Spleen (tissue), 11 donors: ENCODE results near the gene HOXD11. TPM values are rescaled to one million over a fixed set of nuclear protein-coding genes. Genes with fewer than 3 reads are reported as not detected.

Source experiments
- DNase-seq: peaks from one replicate; pipeline ENCODE4 v3.0.0-alpha.2; 2020
- H3K27ac ChIP-seq, 8 donors: fragments of 200-600 bp; sonication (generic) in 7 of 8; 1 replicate in 4 of 8; 2 replicates in 4 of 8; pipeline versions ENCODE4 v1.5.0 to v1.8.0; 2016 to 2021; ENCODE audit warnings: inconsistent platforms in 4 of 8, mild to moderate bottlenecking in 4 of 8, moderate library complexity in 1 of 8
- H3K27me3 ChIP-seq, 7 donors: fragments of 200-600 bp; sonication (generic) in 6 of 7; replicated peaks in 1 of 7; 1 replicate in 4 of 7; 2 replicates in 3 of 7; pipeline versions ENCODE4 v1.5.0 to v1.8.0; 2016 to 2021; ENCODE audit warnings: inconsistent platforms in 3 of 7, mild to moderate bottlenecking in 1 of 7
- H3K36me3 ChIP-seq, 6 donors: fragments of 200-600 bp; sonication (generic) in 5 of 6; 1 replicate in 4 of 6; 2 replicates in 2 of 6; pipeline versions ENCODE4 v1.5.0 to v1.8.0; 2016 to 2021; ENCODE audit warnings: inconsistent platforms in 2 of 6
- H3K4me1 ChIP-seq, 6 donors: fragments of 200-600 bp; sonication (generic) in 5 of 6; 1 replicate in 3 of 6; 2 replicates in 3 of 6; pipeline versions ENCODE4 v1.5.0 to v1.8.0; 2016 to 2021; ENCODE audit warnings: inconsistent platforms in 3 of 6
- H3K4me3 ChIP-seq, 8 donors: fragments of 200-600 bp; sonication (generic) in 7 of 8; 1 replicate in 4 of 8; 2 replicates in 4 of 8; pipeline versions ENCODE4 v1.5.0 to v1.8.0; 2016 to 2021; ENCODE audit warnings: inconsistent platforms in 4 of 8, mild to moderate bottlenecking in 4 of 8, moderate library complexity in 2 of 8
- H3K9me3 ChIP-seq, 8 donors: fragments of 200-600 bp; sonication (generic) in 7 of 8; 1 replicate in 4 of 8; 2 replicates in 4 of 8; pipeline versions ENCODE4 v1.5.0 to v1.8.0; 2016 to 2021; ENCODE audit warnings: inconsistent platforms in 4 of 8
- CTCF ChIP-seq, 11 experiments: fragments of 200-600 bp in 7 of 11; fragments of 450-650 bp in 4 of 11; sonication (generic) in 4 of 11; IDR thresholded peaks in 8 of 11; conservative IDR thresholded peaks in 3 of 11; 1 replicate in 7 of 11; 2 replicates in 4 of 11; pipeline versions ENCODE4 v1.4.0 to v1.8.0; 2016 to 2021; ENCODE audit warnings: antibody characterized with exemption in 11 of 11, inconsistent platforms in 4 of 11, mild to moderate bottlenecking in 1 of 11
- POLR2A ChIP-seq, 3 donors: fragments of 450-650 bp; IDR thresholded peaks; one replicate each; pipeline ENCODE4 v1.5.1; 2017; ENCODE audit warnings: antibody characterized with exemption in 3 of 3, mild to moderate bottlenecking in 1 of 3
- POLR2AphosphoS5 ChIP-seq, 3 donors: sonication (generic); formaldehyde crosslinking; IDR thresholded peaks; one replicate each; pipeline ENCODE4 v1.5.1; 2017; ENCODE audit warnings: antibody characterized with exemption in 3 of 3
- WGBS, 5 donors: extraction: QIAGEN DNeasy Blood & Tissue Kit in 3 of 5; methylation state at CpG; one replicate each; pipeline versions ENCODE4 v1.1.5 to v1.1.7; 2013 to 2018; 5-methylcytosine and 5-hydroxymethylcytosine counted together
- intact Hi-C: fragments of 100-400 bp; cut with DNase I; formaldehyde crosslinking; loops from one replicate; pipeline ENCODE4 v1.15.0; 2023; ENCODE audit warnings: low total_unique reads
- polyA plus RNA-seq, 3 donors: library from polyadenylated mRNA; stranded (reverse); fragments of 200-250 nt; gene quantifications; one replicate each; pipeline ENCODE4 v1.2.1, GENCODE V29; 2013
- total RNA-seq, 7 donors: library from RNA; depleted of rRNA in 3 of 7; stranded (reverse); fragments of >200 nt in 3 of 7; fragmentation: NEBNext Ultra II Directional in 4 of 7; extraction: Animal tissue kit (Norgen Biotek cat#: 25700) in 4 of 7; gene quantifications; one replicate each; pipeline versions ENCODE4 v1.1.0 to v1.2.1, GENCODE V29; 2016 to 2021
- donor health status: healthy with polysubstance abuse.
- donor health status: DM: no; HTN: no; CAD: no; lungs with moderate emphysema.
- donor health status: DM: no; HTN: no; CAD: no.
- donor health status: Bipolar disorder and iron deficiency.
- donor health status: healthy.
- donor health status: DM: no; HTN: no; CAD: no.
- donor health status: DM: yes; HTN: yes; CAD: no.

HOXD11 gene
- total and polyA plus RNA-seq, 10 donors = not detected

DNA sequence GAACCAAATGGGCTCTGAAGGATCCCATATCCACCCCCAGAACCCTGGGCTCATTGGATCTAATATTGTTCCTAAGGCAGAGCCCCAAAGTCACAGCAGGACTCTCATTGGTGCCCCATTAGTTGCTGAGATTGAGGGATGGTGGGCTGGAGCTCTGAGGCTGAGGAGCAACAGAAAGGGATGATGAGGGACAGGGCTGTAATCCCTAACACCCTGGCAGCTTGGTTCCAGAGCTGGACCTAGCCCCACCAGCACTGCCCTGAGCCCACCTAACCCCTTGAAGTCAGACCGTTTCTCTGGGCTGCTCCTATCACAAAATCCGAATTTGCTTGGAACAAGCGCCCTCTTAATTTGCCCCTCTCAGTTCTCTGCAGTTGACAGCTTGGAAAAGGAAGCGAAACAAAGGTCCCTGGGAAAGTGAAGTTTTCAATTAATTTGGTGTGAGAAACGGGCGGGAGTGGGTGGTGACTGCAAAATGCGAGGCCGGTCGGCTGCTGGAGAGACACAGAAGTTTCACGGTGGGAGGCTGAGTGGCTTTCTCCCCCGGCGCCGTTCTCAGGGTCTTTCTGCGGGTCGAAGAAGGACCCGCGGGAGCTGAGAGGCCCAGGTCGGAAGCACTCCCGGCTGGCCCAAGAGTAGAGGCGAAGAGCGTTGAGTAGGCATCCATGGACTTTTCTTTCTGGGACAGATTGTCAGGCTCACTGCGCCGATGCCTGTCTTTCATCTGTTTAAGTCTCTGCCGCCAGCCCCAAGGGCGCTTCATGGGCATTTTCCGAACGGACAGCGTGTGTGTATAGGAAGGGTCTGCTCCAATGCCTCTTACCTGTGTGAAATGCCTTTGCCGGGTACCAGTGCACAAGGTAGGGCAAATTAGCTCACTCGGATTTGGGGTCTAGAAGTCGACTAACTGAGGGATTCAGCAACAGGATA is 15.5 kb upstream of the HOXD11 start:
- Histone ChIP-seq H3K27ac (no peak overlapping the region), H3K4me1 (peaks cover 13 to 43% (median 32%) of the 10 kb centered on the region in 6 donors), H3K36me3 (no peaks in the 10 kb centered on the region), H3K9me3 (no peaks in the 10 kb centered on the region), H3K4me3 (peak overlapping the region in 1 of 8 donors; percentile 33), H3K27me3 (peaks cover 27 to 100% (median 100%) of the 10 kb centered on the region in 7 donors)
- DNase-seq = no peak
- intact Hi-C loops = no loop called here
- TF ChIP-seq CTCF (IDR thresholded peaks at IDR 0.05 in 8 of 11, conservative IDR thresholded peaks at IDR 0.05 in 3 of 11) (no peak), POLR2AphosphoS5 (IDR thresholded peaks at IDR 0.05) (no peak), POLR2A (IDR thresholded peaks at IDR 0.05) (no peak)
- 6 to 12% (median 7%) methylated on average over 31 of the region's 31 CpGs for WGBS, 5 donors

DNA sequence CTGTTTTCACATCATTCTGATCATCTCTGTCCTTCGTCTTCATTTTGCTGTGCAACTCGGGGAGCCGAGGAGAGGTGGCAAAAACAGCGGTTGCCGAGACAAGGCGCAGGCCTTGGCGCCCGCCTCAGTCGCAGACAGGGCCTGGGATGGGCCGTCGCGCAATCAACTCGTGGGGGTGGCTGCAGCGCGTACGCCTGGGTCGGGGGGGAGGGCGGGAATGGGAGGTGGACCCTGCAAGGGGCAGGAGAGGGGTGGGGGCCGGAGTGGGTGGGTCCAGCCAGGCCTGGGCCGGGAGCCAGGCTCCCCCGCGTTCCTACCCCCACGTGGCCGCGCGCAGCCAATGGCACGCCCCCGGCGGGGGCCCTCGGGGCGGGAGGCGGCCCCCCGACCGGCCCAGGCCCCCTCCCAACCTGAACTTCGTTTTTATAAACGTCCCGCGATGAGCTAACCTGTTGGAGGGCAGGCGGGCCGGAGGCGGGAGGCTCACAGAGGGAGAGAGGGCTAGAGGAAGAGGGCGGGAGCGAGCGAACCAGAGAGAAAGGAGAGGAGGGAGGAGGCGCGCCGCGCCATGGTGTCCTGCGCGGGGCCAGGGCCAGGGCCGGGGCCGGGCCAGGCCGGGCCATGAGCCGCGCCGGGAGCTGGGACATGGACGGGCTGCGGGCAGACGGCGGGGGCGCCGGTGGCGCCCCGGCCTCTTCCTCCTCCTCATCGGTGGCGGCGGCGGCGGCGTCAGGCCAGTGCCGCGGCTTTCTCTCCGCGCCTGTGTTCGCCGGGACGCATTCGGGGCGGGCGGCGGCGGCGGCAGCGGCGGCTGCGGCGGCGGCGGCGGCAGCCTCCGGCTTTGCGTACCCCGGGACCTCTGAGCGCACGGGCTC is 14.6 kb upstream of the HOXD11 start, which contains the start of gene HOXD13:
Gene HOXD13 (plus strand): TSS at position 452 of the 875 bp plus-strand sequence. CDS start 170 bp downstream, at position 622.
- no peaks in the 10 kb centered on the region for H3K36me3 ChIP-seq
- TF ChIP-seq POLR2AphosphoS5 (IDR thresholded peaks at IDR 0.05) = no peak
- TF ChIP-seq POLR2A (IDR thresholded peaks at IDR 0.05) = no peak
- TF ChIP-seq CTCF (IDR thresholded peaks at IDR 0.05 in 8 of 11, conservative IDR thresholded peaks at IDR 0.05 in 3 of 11) = no peak
- peaks cover 18 to 52% (median 41%) of the 10 kb centered on the region in 6 donors for H3K4me1 ChIP-seq
- 3 to 9% (median 4%) methylated on average over 21 to 95 of the region's 95 CpGs for WGBS, 5 donors
- DNase-seq = no peak
- H3K27ac ChIP-seq = no peak within 1 kb of the TSS
- intact Hi-C loops = no loop called here
- H3K4me3 ChIP-seq = peak within 1 kb of the TSS in 7 of 8 donors; percentile 2 to 60 (median 29)
- H3K27me3 ChIP-seq = peaks cover 27 to 100% (median 100%) of the 10 kb centered on the region in 7 donors
- H3K9me3 ChIP-seq = no peaks in the 10 kb centered on the region

DNA sequence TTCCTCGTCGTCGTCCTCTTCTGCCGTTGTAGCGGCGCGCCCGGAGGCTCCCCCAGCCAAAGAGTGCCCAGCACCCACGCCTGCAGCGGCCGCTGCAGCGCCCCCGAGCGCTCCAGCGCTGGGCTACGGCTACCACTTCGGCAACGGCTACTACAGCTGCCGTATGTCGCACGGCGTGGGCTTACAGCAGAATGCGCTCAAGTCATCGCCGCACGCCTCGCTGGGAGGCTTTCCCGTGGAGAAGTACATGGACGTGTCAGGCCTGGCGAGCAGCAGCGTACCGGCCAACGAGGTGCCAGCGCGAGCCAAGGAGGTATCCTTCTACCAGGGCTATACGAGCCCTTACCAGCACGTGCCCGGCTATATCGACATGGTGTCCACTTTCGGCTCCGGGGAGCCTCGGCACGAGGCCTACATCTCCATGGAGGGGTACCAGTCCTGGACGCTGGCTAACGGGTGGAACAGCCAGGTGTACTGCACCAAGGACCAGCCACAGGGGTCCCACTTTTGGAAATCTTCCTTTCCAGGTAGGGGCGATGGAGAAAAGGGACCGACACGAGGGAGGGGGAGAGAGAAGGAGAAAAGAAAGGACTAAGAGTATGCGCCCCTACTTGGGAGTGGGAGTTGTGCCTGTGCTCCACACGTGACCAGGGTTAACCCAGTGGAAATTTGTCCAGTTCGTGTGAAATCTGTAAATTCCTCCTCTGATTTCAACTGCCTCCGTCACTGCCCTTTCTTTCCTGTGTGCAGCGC is 13.8 kb upstream of the HOXD11 start:
- intact Hi-C loops = no loop called here
- Histone ChIP-seq H3K4me3 (peak overlapping the region in 7 of 8 donors; percentile 2 to 60 (median 29)), H3K27ac (no peak overlapping the region), H3K36me3 (no peaks in the 10 kb centered on the region), H3K9me3 (no peaks in the 10 kb centered on the region), H3K4me1 (peaks cover 12 to 51% (median 42%) of the 10 kb centered on the region in 6 donors), H3K27me3 (peaks cover 32 to 100% (median 100%) of the 10 kb centered on the region in 7 donors)
- WGBS, 5 donors = 3 to 10% (median 6%) methylated on average over 45 to 53 of the region's 53 CpGs
- no peak for DNase-seq
- no peak for TF ChIP-seq POLR2AphosphoS5 (IDR thresholded peaks at IDR 0.05)
- no peak for TF ChIP-seq POLR2A (IDR thresholded peaks at IDR 0.05)
- no peak for TF ChIP-seq CTCF (IDR thresholded peaks at IDR 0.05 in 8 of 11, conservative IDR thresholded peaks at IDR 0.05 in 3 of 11)
